ENCODE results near the gene SPOPL. TPM values are rescaled to one million over a fixed set of nuclear protein-coding genes. Genes with fewer than 3 reads are reported as not detected.

SPOPL gene
- 5.8 and 7.1 TPM in 2 replicates for total RNA-seq

DNA sequence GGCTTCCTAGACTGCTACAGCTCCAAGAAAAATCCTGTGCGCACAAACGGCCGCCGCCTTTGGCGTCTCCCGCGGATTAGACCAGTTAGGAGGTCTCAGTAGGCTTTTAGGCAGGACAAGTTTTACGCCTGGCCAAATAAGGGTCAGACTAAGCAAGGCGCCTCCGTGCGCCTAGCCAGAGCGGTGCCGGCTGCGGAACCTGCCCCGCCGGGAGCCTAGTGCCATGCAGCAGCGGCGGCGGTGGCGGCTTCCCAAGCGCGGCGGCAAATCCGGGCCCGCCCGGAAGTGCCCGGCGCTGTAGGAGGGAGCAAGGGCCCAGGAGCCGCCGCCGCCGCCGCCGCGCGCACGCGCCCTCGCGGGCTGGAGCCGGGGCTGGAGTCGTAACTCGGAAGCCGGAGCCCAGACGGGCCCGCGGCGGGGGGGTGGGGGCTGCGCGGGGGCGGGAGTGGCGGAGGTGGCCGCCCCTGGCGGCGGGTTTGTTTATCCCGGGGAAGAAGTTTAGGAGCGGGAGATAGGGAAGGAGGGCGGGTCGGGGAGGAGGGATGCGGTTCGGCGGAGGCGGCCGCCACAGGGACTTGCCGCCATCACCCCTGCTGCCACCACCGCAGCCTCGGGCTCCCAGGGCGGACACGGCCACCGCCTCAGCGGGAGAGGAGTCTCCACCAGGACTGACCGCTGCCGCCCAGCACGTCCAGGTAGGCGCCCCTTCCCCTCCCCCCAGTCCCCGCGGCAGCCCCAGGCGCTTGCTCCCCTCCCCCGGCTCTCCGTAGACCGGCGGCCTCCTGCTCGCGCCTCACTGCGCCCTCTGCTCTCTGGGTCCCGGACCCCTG is at the start of gene SPOPL:
SPOPL (plus strand) TSS at position 346 of the 830 bp plus-strand sequence. CDS start 48,447 bp downstream, outside the sequence.

Data from mammary microvascular endothelial cell (primary cell).